Posterior cingulate gyrus (tissue), 11 donors: ENCODE measurements around the gene PRICKLE2.
"Not testable (repeated sequence)": the region's sequence is repeated elsewhere in the genome, so short reads cannot be mapped to it uniquely, and the experiment has no call there.

Experiments
- DNase-seq, 10 donors: peaks; one replicate each; pipeline versions ENCODE4 v3.0.0 to v3.0.0-alpha.2; 2020 to 2021; ENCODE audit warnings: mixed read lengths in 3 of 10
- intact Hi-C: fragments of 100-400 bp; cut with DNase I; formaldehyde crosslinking; loops from one replicate; pipeline ENCODE4 v1.15.1; 2023

Gene PRICKLE2

DNA sequence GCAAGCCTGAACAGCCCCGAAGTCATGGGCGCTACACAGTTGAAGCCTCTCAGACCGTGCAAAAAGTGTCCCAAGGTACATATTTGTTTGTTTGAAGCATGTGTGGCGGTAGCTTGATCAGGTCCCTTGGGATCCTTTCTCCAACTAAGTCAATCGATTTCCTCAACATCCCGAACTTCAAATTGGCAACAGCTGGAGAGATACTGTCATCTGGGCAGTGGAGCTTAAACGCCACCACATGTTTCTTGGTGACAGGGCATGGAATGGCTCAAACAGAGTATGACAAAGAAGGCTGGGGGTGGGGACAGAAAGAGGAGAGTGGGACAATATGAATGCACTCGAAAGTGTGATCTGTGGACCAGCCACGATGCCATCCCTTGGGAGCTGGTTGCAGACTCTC, 117.0 kb downstream of the PRICKLE2 start:
- no peak for DNase-seq
- intact Hi-C loops, result no loop called here

DNA sequence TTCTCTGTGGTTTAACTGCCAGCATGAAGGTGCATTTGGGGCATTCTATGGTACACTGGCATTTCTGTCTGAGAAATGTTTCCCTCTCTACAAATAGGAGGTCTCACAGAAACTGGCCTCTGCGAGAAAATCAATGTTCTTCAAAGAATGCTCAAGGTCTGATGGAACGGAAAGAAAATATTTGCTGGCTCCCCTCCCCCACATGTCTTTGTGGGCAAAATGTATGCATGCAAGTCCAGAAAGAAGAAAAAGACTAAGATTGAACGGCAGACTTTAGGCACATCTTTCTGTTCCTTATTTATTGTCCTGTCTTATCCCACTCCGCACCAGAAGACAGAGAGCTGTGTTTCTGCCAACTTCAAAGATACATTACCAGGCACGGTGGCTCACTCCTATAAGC, 118.1 kb downstream of the PRICKLE2 start:
- intact Hi-C loops, result no loop called here
- no peak for DNase-seq

DNA sequence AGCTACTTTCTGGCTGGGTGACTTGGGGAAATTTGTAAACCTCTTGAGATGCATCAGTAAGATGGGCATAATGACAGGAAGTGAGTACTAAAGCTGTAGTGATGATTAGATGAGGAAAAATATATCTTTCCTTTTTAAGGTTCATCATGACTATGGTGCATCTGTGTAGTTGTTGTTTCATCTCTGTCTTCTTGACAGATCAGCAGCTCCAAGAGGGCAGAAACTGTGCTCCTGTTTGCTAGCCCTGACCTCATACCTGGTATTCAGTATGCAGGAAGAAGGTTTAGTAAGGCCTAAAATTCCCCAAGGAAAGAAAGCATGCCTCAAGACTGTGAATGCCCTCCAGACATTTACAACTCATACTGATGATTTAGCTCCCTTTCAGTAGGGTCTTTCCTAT, 119.5 kb downstream of the PRICKLE2 start:
- DNase-seq, result no peak
- intact Hi-C loops, result no loop called here

DNA sequence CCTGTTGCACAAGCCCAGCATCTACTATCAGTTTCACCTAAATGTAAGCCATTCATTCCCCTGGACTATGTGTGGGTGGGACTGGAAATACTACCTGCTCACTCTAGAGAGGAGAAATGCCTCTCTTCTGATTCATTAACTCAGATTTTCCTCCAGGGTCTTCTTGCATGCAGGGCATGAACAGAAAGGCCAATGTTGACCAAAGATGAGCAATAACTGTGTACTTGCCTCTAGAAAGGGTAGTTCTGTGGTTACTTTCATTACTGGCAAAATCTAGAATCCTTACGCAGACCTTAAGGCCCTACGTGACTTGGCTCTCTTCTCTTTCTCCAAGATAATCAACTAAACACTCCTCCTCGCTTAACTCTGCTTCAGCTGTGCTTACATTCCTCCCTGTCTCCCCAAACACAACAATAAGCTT, 120.6 kb downstream of the PRICKLE2 start:
- no peak for DNase-seq
- intact Hi-C loops, result no loop called here

DNA sequence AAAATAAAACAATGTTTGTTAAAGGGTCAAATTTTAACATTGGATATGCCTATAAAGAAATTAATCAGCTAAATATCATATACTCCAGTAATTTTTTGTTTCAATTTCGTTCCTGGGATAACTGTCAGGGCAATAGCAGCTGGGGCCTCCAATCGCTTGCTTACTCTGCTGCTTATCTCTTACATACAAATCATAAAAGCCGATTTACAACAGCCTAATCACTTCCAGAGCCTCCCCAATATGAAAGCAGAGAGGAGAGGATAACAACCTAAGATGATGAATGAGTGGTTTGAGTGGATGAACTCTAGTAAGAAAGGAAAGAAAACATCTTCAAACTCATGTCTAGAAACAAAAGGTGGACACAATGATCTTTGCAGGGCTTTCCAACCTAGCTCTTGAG, 121.3 kb downstream of the PRICKLE2 start:
- no peak for DNase-seq
- intact Hi-C loops, result no loop called here

DNA sequence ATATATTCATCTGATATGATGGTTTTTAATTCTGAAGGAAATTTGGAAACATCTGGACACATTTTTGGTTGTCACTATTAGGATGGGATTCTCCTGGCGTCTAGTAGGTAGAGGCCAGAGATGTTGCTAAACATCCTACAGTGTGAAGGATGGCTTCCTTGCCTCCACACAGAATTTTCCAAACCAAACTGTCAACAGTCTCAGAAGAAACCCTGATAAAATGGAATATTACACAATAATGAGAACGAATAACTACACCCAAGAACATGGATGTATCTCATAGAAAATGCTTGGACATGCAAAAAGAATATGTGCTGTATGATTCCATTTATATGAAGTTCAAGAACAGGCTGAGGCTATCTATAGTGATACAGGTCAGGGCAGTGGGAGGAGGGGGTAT, 122.1 kb downstream of the PRICKLE2 start:
- intact Hi-C loops, result no loop called here
- DNase-seq, result no peak

DNA sequence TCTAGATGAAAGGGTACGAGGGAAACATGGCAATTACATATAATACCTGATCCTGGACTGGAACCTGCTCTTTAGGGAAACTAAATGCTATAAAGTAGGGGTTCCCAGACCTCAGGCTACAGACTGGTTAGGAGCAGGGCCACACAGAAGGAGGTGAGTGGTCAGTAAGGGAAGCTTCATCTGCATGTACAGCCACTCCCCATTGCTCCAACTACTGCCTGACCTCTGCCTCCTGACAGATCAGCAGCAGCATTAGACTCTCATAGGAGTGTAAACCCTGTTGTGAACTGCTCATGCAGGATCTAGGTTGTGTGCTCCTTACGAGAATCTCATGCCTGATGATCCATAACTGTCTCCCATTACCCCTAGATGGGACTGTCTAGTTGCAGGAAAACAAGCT, 123.1 kb downstream of the PRICKLE2 start:
- no peak for DNase-seq
- intact Hi-C loops, result no loop called here

DNA sequence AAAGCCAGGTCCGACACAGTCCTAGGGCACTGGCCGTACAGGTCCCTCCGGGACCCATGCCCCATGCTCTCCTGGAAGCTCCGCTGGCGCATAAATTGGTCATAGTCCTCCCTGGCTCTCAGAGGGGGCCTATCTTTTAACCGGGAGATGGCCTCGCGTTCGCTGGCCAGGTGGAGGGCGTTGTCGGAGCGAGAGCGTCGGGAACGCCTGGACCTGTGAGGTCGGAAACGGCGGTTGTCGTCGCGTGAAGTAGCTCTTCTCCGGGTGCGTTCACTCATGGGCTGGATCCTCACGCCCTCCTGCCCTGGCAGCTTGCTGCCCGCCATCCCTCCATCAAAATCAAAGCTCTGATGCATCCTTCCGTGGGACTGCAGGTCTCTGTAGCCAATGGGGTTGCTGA, 126.0 kb downstream of the PRICKLE2 start:
- no peak for DNase-seq

DNA sequence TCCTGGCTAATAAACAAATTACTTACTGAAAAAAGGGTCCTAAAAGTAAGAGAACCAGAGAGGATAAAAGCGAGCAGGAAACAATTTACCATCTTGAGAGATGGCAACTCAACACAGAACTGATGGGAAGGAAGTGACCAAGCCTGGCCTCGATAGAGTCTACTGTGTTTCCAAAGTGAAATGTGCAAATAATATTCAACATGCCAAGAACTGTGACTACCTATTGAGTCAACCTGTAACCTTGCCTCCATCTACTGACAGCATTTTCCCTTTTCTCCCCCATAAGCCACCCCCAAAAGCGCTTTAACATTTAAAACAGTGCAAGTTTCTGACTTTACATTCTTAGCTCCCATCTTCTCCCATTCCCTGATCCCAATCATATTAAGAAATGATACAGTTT, 126.6 kb downstream of the PRICKLE2 start:
- intact Hi-C loops, result no loop called here
- DNase-seq, result no peak

More for the DNA sequence above, 126.0 kb downstream of the PRICKLE2 start:
- intact Hi-C loops, result no loop called here

DNA sequence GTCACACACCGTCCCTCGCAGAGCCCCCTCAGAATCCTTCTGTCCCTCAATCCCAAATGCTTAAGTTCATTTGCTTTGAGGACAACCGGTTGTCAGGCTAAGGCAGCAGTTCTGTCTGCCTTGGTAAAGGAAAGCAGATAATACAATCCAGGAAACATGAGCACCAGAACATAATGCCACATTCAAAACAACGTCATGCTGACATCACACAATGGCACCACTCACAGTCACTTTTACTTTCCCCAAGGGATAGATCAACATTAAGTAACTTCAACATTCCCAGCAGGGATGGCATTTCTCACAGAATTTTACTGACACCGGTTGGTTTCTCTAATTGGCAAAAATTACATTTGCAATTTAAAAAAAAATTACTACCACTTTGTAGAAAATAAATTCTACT, 127.3 kb downstream of the PRICKLE2 start:
- DNase-seq, result no peak
- intact Hi-C loops, result no loop called here

DNA sequence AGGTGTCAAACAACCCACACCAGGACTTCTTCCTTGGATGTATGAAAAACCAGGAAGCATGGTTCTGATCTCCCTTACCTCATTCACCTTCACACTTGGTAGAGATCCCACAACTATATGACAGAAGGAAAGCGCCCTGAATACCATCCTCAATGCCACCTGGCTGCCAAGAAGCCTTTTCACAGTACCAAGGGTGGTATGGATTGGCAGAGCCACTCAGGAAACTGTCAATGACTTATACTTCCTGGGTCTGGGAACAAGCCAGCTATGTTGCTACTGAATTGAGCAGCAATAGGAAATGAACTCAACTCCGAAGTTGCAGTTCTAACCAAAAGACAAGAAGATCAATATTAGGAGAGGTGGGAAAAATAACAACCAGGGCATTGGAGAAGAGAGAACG, 129.5 kb downstream of the PRICKLE2 start:
- DNase-seq, result no peak
- intact Hi-C loops, result no loop called here

DNA sequence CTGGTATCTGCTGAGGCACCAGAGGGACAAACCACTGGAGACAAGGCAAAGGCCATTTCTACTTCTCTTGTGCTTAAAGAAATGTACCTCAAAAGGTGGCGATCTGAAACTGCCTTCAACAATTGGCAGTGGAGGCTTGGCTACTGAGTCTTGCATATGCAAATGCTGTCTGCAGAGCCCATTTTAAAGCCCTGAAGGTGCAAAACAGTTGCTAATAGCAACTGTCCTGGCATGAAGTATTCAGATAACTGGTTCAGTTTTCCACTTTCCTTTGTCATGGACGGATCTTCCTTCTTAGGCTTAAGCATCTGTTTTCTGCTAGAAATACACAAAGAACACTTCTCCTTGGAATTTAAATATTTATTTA, 130.6 kb downstream of the PRICKLE2 start:
- DNase-seq, result no peak
- intact Hi-C loops, result no loop called here

DNA sequence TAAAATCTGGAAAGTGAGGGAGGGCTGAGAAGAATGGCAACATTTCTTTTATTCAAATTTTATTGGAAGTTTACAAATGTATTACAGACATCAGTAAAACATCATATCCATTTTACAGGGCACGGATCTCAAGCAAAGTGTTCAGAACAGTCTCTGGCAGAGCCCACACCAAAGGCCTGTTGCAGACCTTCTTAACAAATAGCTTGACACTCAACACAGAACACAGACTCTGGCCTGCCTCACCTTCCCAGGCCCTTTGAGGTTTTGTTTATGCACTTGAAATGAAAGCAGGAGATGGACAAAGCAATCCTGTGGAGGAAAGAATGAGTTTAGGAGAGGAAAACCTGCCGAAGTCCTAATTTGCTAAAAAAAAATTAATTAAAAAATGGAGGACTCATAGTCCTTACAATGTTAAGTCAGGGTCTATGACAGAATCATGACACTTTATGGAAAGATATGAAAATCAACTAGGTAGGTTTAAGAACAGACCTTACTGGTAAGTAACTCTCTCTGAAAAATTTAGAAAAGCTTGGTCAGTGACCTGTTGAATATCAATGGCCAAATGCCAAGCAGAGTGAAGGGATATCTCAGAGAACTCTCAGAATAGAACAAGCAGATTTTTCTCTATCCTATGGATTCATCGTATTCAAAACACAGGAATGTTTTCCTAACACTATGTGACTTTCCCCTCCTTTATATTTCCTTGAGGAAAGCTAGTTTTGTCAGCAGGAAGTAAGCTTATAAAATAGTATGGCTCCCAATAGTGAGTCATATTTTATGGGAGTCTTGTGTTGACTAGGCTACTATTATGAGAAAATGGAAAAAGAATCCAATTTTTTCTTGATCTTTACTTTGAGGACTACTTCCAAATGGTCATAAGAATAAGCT, 131.2 kb downstream of the PRICKLE2 start:
- no peak for DNase-seq
- intact Hi-C loops, result no loop called here

DNA sequence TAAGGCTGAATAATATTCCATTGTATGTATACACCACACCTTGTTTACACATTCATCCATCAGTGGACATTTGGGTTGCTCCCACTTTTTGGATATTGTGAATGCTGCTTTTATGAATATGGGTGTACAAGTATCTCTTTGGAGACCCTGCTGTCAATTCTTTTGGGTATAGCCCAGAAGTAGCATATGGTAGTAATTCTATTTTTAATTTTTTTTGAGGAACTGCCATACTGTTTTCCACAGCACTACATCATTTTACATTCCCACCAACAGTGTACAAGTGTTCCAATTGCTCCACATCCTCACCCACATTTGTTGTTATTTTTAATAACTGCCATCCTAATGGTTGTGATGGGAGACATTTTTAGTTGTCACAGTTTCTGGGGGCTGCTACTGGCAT, 132.1 kb downstream of the PRICKLE2 start:
- intact Hi-C loops, result no loop called here
- DNase-seq, result no peak

DNA sequence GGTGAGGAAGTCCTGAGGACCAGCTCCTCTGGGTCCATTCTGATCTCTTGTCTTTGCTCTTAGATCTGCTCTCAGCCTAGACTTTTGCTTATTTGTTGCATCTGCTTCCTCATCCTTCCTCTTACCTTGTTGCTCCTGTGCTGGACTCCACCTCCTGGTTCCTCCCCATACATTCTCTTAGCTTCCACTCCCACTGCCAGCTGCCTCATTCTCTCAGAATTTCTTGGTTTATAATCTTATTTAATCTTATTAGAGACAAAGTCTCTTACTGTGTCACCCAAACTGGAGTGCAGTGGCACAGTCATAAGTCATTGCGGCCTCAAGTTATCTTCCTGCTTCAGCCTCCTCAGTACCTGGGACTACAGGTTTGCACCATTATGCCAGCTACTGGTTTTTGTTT, 133.8 kb downstream of the PRICKLE2 start:
- intact Hi-C loops, result no loop called here

DNA sequence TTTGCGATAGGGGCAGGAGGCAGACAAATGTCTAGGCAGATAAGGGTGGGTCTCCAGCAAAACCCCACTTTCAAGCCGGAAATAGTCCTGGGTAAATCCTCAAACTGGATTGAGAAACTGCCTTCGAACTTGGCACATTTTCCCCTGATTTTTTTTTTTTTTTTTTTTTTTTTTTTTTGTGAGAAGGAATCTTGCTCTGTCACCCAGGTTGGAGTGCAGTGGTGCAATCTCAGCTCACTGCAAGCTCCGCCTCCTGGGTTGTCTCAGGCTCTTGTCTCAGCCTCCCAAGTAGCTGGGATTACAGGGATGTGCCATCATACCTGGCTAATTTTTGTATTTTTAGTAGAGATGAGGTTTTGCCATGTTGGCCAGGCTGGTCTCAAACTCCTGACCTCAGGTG, 135.9 kb downstream of the PRICKLE2 start:
- DNase-seq, result not testable (repeated sequence)

More for the DNA sequence above, 133.8 kb downstream of the PRICKLE2 start:
- no peak for DNase-seq

DNA sequence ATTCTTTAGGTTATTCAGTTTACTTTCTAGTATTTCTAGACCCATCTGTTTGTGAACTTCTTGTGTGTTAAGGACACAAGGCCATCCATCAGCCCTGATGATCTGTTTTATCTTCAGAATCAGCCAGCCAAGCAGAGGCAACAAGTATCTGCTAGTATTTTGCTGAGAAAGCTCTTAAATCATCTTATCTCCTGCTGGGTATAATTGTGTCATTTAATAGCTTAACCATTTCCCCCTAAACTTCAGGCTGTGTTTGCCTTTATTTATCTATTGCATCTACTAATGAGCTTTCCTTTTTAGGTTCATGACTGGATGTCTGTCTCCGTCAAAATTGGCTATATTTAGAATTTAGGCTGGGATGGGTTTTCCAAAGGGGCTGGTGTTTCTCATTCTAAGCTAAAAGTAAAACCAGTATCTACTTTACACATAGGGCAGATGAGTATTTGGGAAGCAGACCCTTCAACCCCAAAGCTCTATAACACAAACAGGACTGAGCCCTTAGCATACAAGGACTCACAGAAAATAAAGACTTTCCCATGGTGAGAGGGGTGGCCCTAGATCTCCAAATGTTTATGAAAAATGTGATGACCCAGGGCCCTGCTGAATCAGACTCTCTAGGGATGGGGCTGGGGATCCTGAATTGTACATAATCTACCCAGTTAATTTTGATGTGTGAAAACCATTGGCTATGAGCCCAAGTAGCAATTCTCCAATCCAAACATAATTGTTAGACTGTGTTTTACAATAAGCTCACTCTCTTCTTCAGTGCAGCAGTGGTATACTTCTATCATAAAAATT, 136.7 kb downstream of the PRICKLE2 start:
- intact Hi-C loops, result no loop called here
- no peak for DNase-seq

More for the DNA sequence above, 135.9 kb downstream of the PRICKLE2 start:
- intact Hi-C loops, result not testable (repeated sequence)

DNA sequence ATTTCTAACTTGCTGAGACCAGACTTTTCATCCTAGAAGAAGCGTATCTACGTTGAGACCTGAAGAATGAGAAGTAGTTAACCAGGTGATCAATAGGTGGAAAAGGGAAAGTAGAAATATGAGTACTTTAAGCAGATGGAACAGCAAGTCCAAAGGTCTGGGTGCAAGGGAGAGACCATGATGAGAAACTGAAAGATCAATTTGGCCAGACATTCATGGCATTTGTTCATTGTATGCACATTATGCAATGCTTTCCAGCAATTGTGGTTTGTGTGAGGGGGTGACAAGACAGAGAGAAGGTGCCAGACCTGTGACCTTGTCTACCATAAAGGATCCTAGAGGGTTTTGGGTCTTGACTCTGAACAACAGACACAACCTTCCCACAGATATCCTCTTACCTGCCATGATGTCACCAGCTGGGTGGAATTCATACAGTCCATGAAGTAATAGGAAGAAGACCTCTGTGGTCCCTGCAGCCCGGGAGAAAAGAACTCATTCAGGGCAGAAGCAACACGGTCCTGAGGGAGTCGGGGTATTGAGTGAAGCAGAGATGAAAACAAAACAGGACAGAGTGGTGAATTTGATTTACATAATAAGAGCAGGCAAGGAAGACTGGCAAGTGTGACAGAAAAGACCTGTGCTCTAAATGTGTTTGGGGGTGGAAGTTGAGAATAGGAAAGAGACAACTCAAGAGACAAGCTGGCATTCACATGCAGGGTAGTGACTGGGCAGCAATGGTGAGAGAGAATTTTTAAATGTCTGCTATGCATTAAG, 138.6 kb downstream of the PRICKLE2 start:
- intact Hi-C loops, result no loop called here
- DNase-seq, result no peak

DNA sequence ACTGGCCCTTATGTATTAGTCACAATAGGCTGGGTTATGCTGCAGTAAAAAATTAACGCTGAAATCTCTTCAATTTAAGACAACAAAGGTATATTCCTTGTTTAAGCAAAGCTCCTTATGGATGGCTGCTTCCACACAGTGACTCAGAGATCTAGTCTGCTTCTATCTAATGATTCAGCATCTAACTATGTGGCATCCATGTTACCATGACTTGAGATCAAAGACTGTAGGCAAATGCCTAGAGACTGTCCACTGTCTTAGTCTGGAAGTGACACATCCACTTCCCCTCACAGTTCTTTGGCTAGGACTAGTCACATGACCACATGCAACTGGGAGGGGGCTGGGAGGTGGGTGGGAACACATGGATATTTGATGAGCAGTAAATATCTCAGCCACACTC, 140.6 kb downstream of the PRICKLE2 start:
- intact Hi-C loops, result no loop called here
- DNase-seq, result no peak

DNA sequence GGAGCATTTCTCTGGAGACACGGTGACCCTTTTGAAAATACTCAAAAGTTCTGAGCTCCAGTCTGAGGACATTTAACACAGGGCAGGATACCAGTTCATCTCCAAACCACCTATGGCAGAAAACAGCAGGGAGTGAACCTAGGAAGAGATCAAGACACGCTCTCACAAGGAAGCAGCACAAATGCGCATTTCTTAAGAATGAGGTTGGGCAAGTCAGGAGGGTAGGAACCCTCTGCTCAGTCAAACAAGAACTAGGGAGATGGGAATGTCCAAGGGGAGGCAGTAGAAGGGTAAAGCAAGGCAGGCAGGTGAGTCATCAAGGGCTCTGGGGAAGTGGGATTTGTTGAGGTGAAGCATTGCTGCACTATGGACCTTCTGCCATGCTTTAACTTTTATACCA, 141.7 kb downstream of the PRICKLE2 start:
- intact Hi-C loops, result no loop called here
- no peak for DNase-seq

DNA sequence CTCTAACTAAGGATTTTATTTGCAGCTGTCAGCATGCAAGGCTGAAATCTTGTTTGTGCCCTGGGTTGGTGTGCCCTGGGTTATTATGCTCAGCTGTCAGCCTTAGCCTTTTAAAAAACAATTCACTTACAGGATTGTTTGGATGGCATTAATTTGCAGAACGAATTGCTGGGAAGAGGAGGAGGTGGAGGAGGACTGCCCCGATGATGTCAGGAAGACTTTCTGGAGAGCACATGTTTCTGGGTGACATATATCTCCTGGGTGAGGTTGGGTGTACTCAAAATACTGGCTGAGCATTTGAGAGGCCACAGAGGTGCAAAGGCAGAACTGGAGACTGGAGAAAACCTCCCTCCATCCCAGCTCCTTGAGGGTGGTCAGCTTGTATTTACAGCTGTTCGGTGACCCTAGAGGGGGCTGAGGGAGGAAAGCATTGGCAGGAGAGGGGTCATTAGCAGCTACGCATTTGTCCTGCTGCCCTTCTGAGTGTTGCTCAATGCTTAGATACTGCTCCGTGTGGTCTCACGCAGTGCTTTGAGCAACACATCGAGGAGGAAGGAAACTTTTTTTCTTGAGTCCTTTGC, 142.2 kb downstream of the PRICKLE2 start:
- DNase-seq, result no peak
- intact Hi-C loops, result no loop called here
